22Rv1 (cell line): ENCODE results near the gene FBXO41.

Source experiments
- CTCF ChIP-seq: fragments of 450-650 bp; IDR thresholded peaks from 2 replicates; pipeline ENCODE4 v1.5.1; 2017; ENCODE audit warnings: mild to moderate bottlenecking
- ZFX ChIP-seq: fragments of 450-650 bp; IDR thresholded peaks from 2 replicates; pipeline ENCODE4 v1.6.1; 2017; ENCODE audit warnings: antibody characterized with exemption, borderline replicate concordance

- no peak for TF ChIP-seq CTCF
- no peak for TF ChIP-seq ZFX
Measured at GRCh38 chr2:73294239-73294638, 10.0 kb upstream of the FBXO41 start.
